WTC11 (cell line): ENCODE results near the gene CD74. TPM values are rescaled to one million over a fixed set of nuclear protein-coding genes. Genes with fewer than 3 reads are reported as not detected.
"Not testable (repeated sequence)": the region's sequence is repeated elsewhere in the genome, so short reads cannot be mapped to it uniquely, and the experiment has no call there.

Experiments used
- ATAC-seq: fragments of 200-7000 bp; cut with Tn5 transposase; 2 replicates; pipeline ENCODE4 v1.10.0; 2021; ENCODE audit warnings: mild to moderate bottlenecking, moderate library complexity
- CTCF ChIA-PET: fragments of 300-600 bp; sonication (Branson Sonifier 250); formaldehyde crosslinking; loops from one replicate; lab custom pipeline; 2021; ENCODE audit warnings: antibody characterized with exemption; lab: Charles Lee
- POLR2A ChIA-PET: fragments of 350-600 bp; sonication (Branson Sonifier 250); formaldehyde crosslinking; loops from one replicate; lab custom pipeline; 2021; ENCODE audit warnings: antibody characterized with exemption; lab: Charles Lee
- DNase-seq: peaks from one replicate; pipeline ENCODE4 v3.0.0; 2021; ENCODE audit warnings: low spot score
- H3K27ac Mint-ChIP-seq: 2 replicates; pipeline ENCODE4 v1.8.0; 2021; ENCODE audit warnings: mixed read lengths
- H3K27me3 Mint-ChIP-seq: 2 replicates; pipeline ENCODE4 v1.8.0; 2021; ENCODE audit warnings: low read depth, mild to moderate bottlenecking, moderate library complexity, mixed read lengths
- H3K36me3 Mint-ChIP-seq: 2 replicates; pipeline ENCODE4 v1.8.0; 2021; ENCODE audit warnings: mixed read lengths
- H3K4me1 Mint-ChIP-seq: 2 replicates; pipeline ENCODE4 v1.8.0; 2022; ENCODE audit warnings: mixed read lengths
- H3K4me3 Mint-ChIP-seq: 2 replicates; pipeline ENCODE4 v1.8.0; 2021; ENCODE audit warnings: mild to moderate bottlenecking, moderate library complexity, mixed read lengths
- H3K9me3 Mint-ChIP-seq: 2 replicates; pipeline ENCODE4 v1.8.0; 2021; ENCODE audit warnings: mixed read lengths
- CBFB ChIP-seq: sonication (generic); formaldehyde crosslinking; IDR thresholded peaks from 2 replicates; pipeline ENCODE4 v1.8.1; 2022; ENCODE audit warnings: mild to moderate bottlenecking, low read depth, missing genetic modification reagents
- CTCF ChIP-seq: fragments of 200-600 bp; IDR thresholded peaks from 2 replicates; pipeline ENCODE4 v1.8.0; 2022; ENCODE audit warnings: antibody characterized with exemption
- ERG ChIP-seq: fragments of 250-450 bp; sonication (Bioruptor Pico); IDR thresholded peaks from 2 replicates; pipeline ENCODE4 v1.8.0; 2021; ENCODE audit warnings: mild to moderate bottlenecking
- FOXP4 ChIP-seq: sonication (generic); formaldehyde crosslinking; IDR thresholded peaks from 2 replicates; pipeline ENCODE4 v1.8.0; 2022; ENCODE audit warnings: mild to moderate bottlenecking, missing genetic modification reagents
- GTF2I ChIP-seq: fragments of 250-450 bp; sonication (Bioruptor Pico); conservative IDR thresholded peaks from 2 replicates; pipeline ENCODE4 v1.4.0; 2021; ENCODE audit warnings: mild to moderate bottlenecking
- MAX ChIP-seq: sonication (generic); formaldehyde crosslinking; IDR thresholded peaks from 2 replicates; pipeline ENCODE4 v1.8.0; 2022; ENCODE audit warnings: mild to moderate bottlenecking, missing genetic modification reagents
- NFATC4 ChIP-seq: fragments of 250-450 bp; sonication (Bioruptor Pico); IDR thresholded peaks from 2 replicates; pipeline ENCODE4 v1.9.0; 2021; ENCODE audit warnings: mild to moderate bottlenecking
- NR3C1 ChIP-seq: sonication (generic); formaldehyde crosslinking; conservative IDR thresholded peaks from 2 replicates; pipeline ENCODE4 v1.8.1; 2023; ENCODE audit warnings: low read depth, mild to moderate bottlenecking, missing genetic modification reagents
- OVOL2 ChIP-seq: fragments of 250-450 bp; sonication (Bioruptor Pico); IDR thresholded peaks from 2 replicates; pipeline ENCODE4 v1.9.0; 2021; ENCODE audit warnings: mild to moderate bottlenecking, borderline replicate concordance
- RELA ChIP-seq: sonication (generic); formaldehyde crosslinking; IDR thresholded peaks from 2 replicates; pipeline ENCODE4 v1.8.1; 2022; ENCODE audit warnings: missing genetic modification reagents, mild to moderate bottlenecking, borderline replicate concordance
- SOX15 ChIP-seq: fragments of 250-450 bp; sonication (Bioruptor Pico); IDR thresholded peaks from 2 replicates; pipeline ENCODE4 v1.9.0; 2021; ENCODE audit warnings: mild to moderate bottlenecking
- STAT6 ChIP-seq: sonication (generic); formaldehyde crosslinking; conservative IDR thresholded peaks from 2 replicates; pipeline ENCODE4 v1.8.1; 2023; ENCODE audit warnings: mild to moderate bottlenecking, low read depth, missing genetic modification reagents, moderate library complexity
- ZBTB21 ChIP-seq: sonication (generic); formaldehyde crosslinking; IDR thresholded peaks from 2 replicates; pipeline ENCODE4 v1.8.1; 2023; ENCODE audit warnings: mild to moderate bottlenecking, missing genetic modification reagents, borderline replicate concordance
- ZNF121 ChIP-seq: sonication (generic); formaldehyde crosslinking; IDR thresholded peaks from 2 replicates; pipeline ENCODE4 v1.8.0; 2023; ENCODE audit warnings: missing genetic modification reagents
- ZNF219 ChIP-seq: sonication (generic); formaldehyde crosslinking; IDR thresholded peaks from 2 replicates; pipeline ENCODE4 v1.8.0; 2023; ENCODE audit warnings: missing genetic modification reagents, mild to moderate bottlenecking, borderline replicate concordance
- ZNF263 ChIP-seq: sonication (generic); formaldehyde crosslinking; IDR thresholded peaks from 2 replicates; pipeline ENCODE4 v1.8.1; 2022; ENCODE audit warnings: low read depth, mild to moderate bottlenecking, moderate library complexity, missing genetic modification reagents
- ZNF317 ChIP-seq: sonication (generic); formaldehyde crosslinking; IDR thresholded peaks from 2 replicates; pipeline ENCODE4 v1.8.1; 2023; ENCODE audit warnings: low read depth, mild to moderate bottlenecking, moderate library complexity, missing genetic modification reagents, borderline replicate concordance
- ZNF423 ChIP-seq: fragments of 250-450 bp; sonication (Bioruptor Pico); IDR thresholded peaks from 2 replicates; pipeline ENCODE4 v2.1.2; 2022; ENCODE audit warnings: mild to moderate bottlenecking, moderate library complexity
- ZNF671 ChIP-seq: fragments of 250-450 bp; sonication (Bioruptor Pico); IDR thresholded peaks from 2 replicates; pipeline ENCODE4 v1.8.0; 2021; ENCODE audit warnings: mild to moderate bottlenecking
- ZSCAN18 ChIP-seq: fragments of 250-450 bp; sonication (Bioruptor Pico); IDR thresholded peaks from 2 replicates; pipeline ENCODE4 v2.1.2; 2022; ENCODE audit warnings: mild to moderate bottlenecking, moderate library complexity
- total RNA-seq: library from RNA; stranded (reverse); gene quantifications from 3 replicates; pipeline ENCODE4 v1.2.3, GENCODE V29; 2021

CD74 gene
- total RNA-seq, 1 experiment from 2014 or later, result 28.2 TPM

- no peak for DNase-seq
- POLR2A ChIA-PET, result interaction anchor here (1.2 to 2.0 kb wide), 3 partner anchors 16 to 103 kb away, joined by 3 to 14 read pairs (median 3); no protein-coding TSS in a partner anchor
- Mint-ChIP-seq H3K36me3 (no peaks in the 10 kb centered on the region), H3K9me3 (no peaks in the 10 kb centered on the region)
- TF ChIP-seq ZNF121 (CRISPR knock-in tag), result no peak
- no peak for TF ChIP-seq ZSCAN18
- no peak for TF ChIP-seq OVOL2 (CRISPR knock-in tag)
- TF ChIP-seq ERG (CRISPR knock-in tag), result no peak
- TF ChIP-seq ZNF263 (CRISPR knock-in tag), result no peak
- TF ChIP-seq ZBTB21 (CRISPR knock-in tag), result no peak
- no peak for TF ChIP-seq ZNF671 (CRISPR knock-in tag)
- TF ChIP-seq SOX15 (CRISPR knock-in tag), result no peak
- TF ChIP-seq GTF2I (CRISPR knock-in tag), result no peak
- TF ChIP-seq NFATC4 (CRISPR knock-in tag), result no peak
- TF ChIP-seq, all 79 proteins: peak for 0
- Mint-ChIP-seq H3K4me3 (no peak overlapping the region), H3K27me3 (no peaks in the 10 kb centered on the region), H3K4me1 (peaks cover 32% of the 10 kb centered on the region), H3K27ac (peak overlapping the region; percentile 54; the same call in 1 of the 2 replicates)
- CTCF ChIA-PET, result interaction anchor here (0.7 to 5.9 kb wide), 9 partner anchors 25 to 206 kb away, joined by 3 to 100 read pairs (median 5); no protein-coding TSS in a partner anchor
- no peak for ATAC-seq
Observed at GRCh38 chr5:150457121-150457520, 44.4 kb upstream of the CD74 start.

- Mint-ChIP-seq H3K27ac (no peak overlapping the region), H3K4me3 (no peak overlapping the region), H3K4me1 (peaks cover 14% of the 10 kb centered on the region), H3K27me3 (no peaks in the 10 kb centered on the region; the same call in 1 of the 2 replicates), H3K36me3 (no peaks in the 10 kb centered on the region), H3K9me3 (peaks cover 4% of the 10 kb centered on the region)
- DNase-seq (no peak), ATAC-seq (no peak)
- CTCF ChIA-PET, result interaction anchor here (0.7 to 1.9 kb wide), 2 partner anchors 69 to 90 kb away, joined by 3 to 7 read pairs; no protein-coding TSS in a partner anchor
- no peak for TF ChIP-seq STAT6
- TF ChIP-seq FOXP4 (CRISPR knock-in tag), result no peak
- TF ChIP-seq ZNF219, result no peak
- no peak for TF ChIP-seq ERG (CRISPR knock-in tag)
- TF ChIP-seq RELA (CRISPR knock-in tag), result no peak
- TF ChIP-seq ZNF317 (CRISPR knock-in tag), result no peak
- no peak for TF ChIP-seq NR3C1 (CRISPR knock-in tag)
- no peak for TF ChIP-seq ZNF423 (CRISPR knock-in tag)
- no peak for TF ChIP-seq MAX (CRISPR knock-in tag)
- no peak for TF ChIP-seq NFATC4 (CRISPR knock-in tag)
- TF ChIP-seq CBFB, result no peak
- TF ChIP-seq CTCF, result no peak
- POLR2A ChIA-PET, result no interaction called here
Observed at GRCh38 chr5:150454492-150455229, 42.0 kb upstream of the CD74 start.

GRCh38 chr5:150454027-150454426 is 41.3 kb upstream of the CD74 start:
- H3K4me3 Mint-ChIP-seq, ATAC-seq, POLR2A ChIA-PET, H3K27ac Mint-ChIP-seq, CTCF ChIA-PET, H3K27me3 Mint-ChIP-seq, H3K36me3 Mint-ChIP-seq, H3K4me1 Mint-ChIP-seq, H3K9me3 Mint-ChIP-seq, DNase-seq: not testable (repeated sequence)
